Omental fat pad (tissue), 4 donors: ENCODE data around the gene FGF2. TPM values are rescaled to one million over a fixed set of nuclear protein-coding genes. Genes with fewer than 3 reads are reported as not detected.
A peak's percentile ranks its signal among the peaks of the same experiment; 100 is the strongest.
"Not testable (repeated sequence)": the region's sequence is repeated elsewhere in the genome, so short reads cannot be mapped to it uniquely, and the experiment has no call there.

Experiments used
- ATAC-seq: fragments of 150-250 bp; one replicate; pipeline ENCODE4 v1.9.1; 2016; ENCODE audit warnings: mild to moderate bottlenecking, moderate library complexity; ENCODE audit not compliant: low FRiP score
- DNase-seq: peaks from one replicate; pipeline ENCODE4 v3.0.0-alpha.2; 2019; ENCODE audit warnings: low spot score
- CTCF ChIP-seq, 3 donors: fragments of 450-650 bp; IDR thresholded peaks; one replicate each; pipeline ENCODE4 v1.5.1; 2016 to 2017; ENCODE audit warnings: antibody characterized with exemption in 3 of 3, mild to moderate bottlenecking in 3 of 3, moderate library complexity in 2 of 3
- total RNA-seq, 4 donors: library from RNA; depleted of rRNA; stranded (reverse); fragments of >200 nt; gene quantifications; one replicate each; pipeline ENCODE4 v1.1.0, GENCODE V29; 2016

FGF2 gene
- total RNA-seq, 4 donors from 2014 or later, result 22.0 to 50.9 (median 27.7) TPM

- no peak for TF ChIP-seq CTCF (IDR thresholded peaks at IDR 0.05)
- ATAC-seq, result no peak
- no peak for DNase-seq
Measured at GRCh38 chr4:122833999-122834398, 7.4 kb downstream of the FGF2 start.

- ATAC-seq (peak; percentile 31), DNase-seq (no peak)
- TF ChIP-seq CTCF (IDR thresholded peaks at IDR 0.05), result no peak
Measured at GRCh38 chr4:122836941-122837340, 10.3 kb downstream of the FGF2 start.

- TF ChIP-seq CTCF (IDR thresholded peaks at IDR 0.05), result no peak
- ATAC-seq (no peak), DNase-seq (no peak)
Measured at GRCh38 chr4:122838034-122838433, 11.4 kb downstream of the FGF2 start.

- DNase-seq, result no peak
- TF ChIP-seq CTCF (IDR thresholded peaks at IDR 0.05), result no peak
- ATAC-seq, result no peak
Measured at GRCh38 chr4:122842392-122842791, 15.8 kb downstream of the FGF2 start.

- TF ChIP-seq CTCF (IDR thresholded peaks at IDR 0.05), result no peak
- DNase-seq, result no peak
- no peak for ATAC-seq
Measured at GRCh38 chr4:122842984-122843531, 16.4 kb downstream of the FGF2 start.

- not testable (repeated sequence) for ATAC-seq, DNase-seq
Measured at GRCh38 chr4:122844391-122844790, 17.8 kb downstream of the FGF2 start.

- DNase-seq (no peak), ATAC-seq (no peak)
- no peak for TF ChIP-seq CTCF (IDR thresholded peaks at IDR 0.05)
Measured at GRCh38 chr4:122845066-122845465, 18.4 kb downstream of the FGF2 start.

- ATAC-seq, result no peak
- no peak for TF ChIP-seq CTCF (IDR thresholded peaks at IDR 0.05)
- DNase-seq, result no peak
Measured at GRCh38 chr4:122845760-122846159, 19.1 kb downstream of the FGF2 start.
